Mucosa of gallbladder (tissue), 1 donor: ENCODE data around the gene SOX13. TPM values are rescaled to one million over a fixed set of nuclear protein-coding genes. Genes with fewer than 3 reads are reported as not detected.
A peak's percentile ranks its signal among the peaks of the same experiment; 100 is the strongest.

Source experiments
- DNase-seq: peaks from one replicate; pipeline ENCODE4 v3.0.0-alpha.2; 2020; ENCODE audit warnings: low spot score
- total RNA-seq: library from RNA; stranded (reverse); gene quantifications from one replicate; pipeline ENCODE4 v1.2.1, GENCODE V29; 2021
- donor health status: DM: no; HTN: no; CAD: no.

The SOX13 gene
- total RNA-seq, 1 donor from 2014 or later: 76.3 TPM

GRCh38 chr1:204152310-204153044 is 79.6 kb downstream of the SOX13 start:
- no peak for DNase-seq

- no peak for DNase-seq
These were observed 80.8 kb downstream of the SOX13 start for GRCh38 chr1:204153667-204154066.

- DNase-seq: no peak
These were observed 81.8 kb downstream of the SOX13 start for GRCh38 chr1:204154568-204155255.

GRCh38 chr1:204155881-204156280 is 83.0 kb downstream of the SOX13 start:
- no peak for DNase-seq

GRCh38 chr1:204157962-204158361 is 85.0 kb downstream of the SOX13 start:
- DNase-seq: no peak

- DNase-seq: no peak
These were observed 88.9 kb downstream of the SOX13 start for GRCh38 chr1:204161609-204162493.

GRCh38 chr1:204162494-204163074 is 89.7 kb downstream of the SOX13 start:
- peak; percentile 83 for DNase-seq

GRCh38 chr1:204166219-204166618 is 93.3 kb downstream of the SOX13 start, which contains the start of gene REN:
Gene REN, minus strand, starts transcription at chr1:204166337. Its CDS starts 44 bp downstream, at chr1:204166293.
- no peak for DNase-seq

- no peak for DNase-seq
These were observed 94.8 kb downstream of the SOX13 start for GRCh38 chr1:204167730-204168129.

GRCh38 chr1:204169858-204170257 is 96.9 kb downstream of the SOX13 start:
- DNase-seq: no peak

GRCh38 chr1:204170494-204171155 is 97.7 kb downstream of the SOX13 start:
- no peak for DNase-seq

- no peak for DNase-seq
These were observed 98.8 kb downstream of the SOX13 start for GRCh38 chr1:204171751-204172178.

GRCh38 chr1:204172404-204173029 is 99.6 kb downstream of the SOX13 start:
- DNase-seq: no peak

- no peak for DNase-seq
These were observed 102.0 kb downstream of the SOX13 start for GRCh38 chr1:204174958-204175357.

GRCh38 chr1:204176049-204176448 is 103.1 kb downstream of the SOX13 start:
- no peak for DNase-seq

- DNase-seq: no peak
These were observed 104.2 kb downstream of the SOX13 start for GRCh38 chr1:204177133-204177532.
